ENCODE measurements around the gene RABGGTA.
A peak's percentile ranks its signal among the peaks of the same experiment; 100 is the strongest.

Gene RABGGTA

GRCh38 chr14:24280797-24281460, 9.5 kb upstream of the RABGGTA start:
- no peak for TF ChIP-seq EZH2phosphoT487 (IDR thresholded peaks at IDR 0.05; ENCODE audit: low read depth)
- TF ChIP-seq CTCF (IDR thresholded peaks at IDR 0.05; ENCODE audit: low read depth, low read length): no peak
- Histone ChIP-seq H3K9ac (ENCODE audit: low read length) (no peak overlapping the region), H3K4me1 (ENCODE audit: low read length) (peaks cover 30% of the 10 kb centered on the region), H3K79me2 (ENCODE audit: low read length) (no peaks in the 10 kb centered on the region), H3K27ac (ENCODE audit: low read length) (no peak overlapping the region), H3K27me3 (ENCODE audit: low read depth, low read length) (no peaks in the 10 kb centered on the region), H3K36me3 (replicated peaks; ENCODE audit: low read depth, low read length) (no peaks in the 10 kb centered on the region), H3K4me3 (ENCODE audit: low read length) (no peak overlapping the region), H2AFZ (ENCODE audit: low read depth, low read length) (no peak overlapping the region), H3K9me3 (ENCODE audit: insufficient read depth, low read length) (no peaks in the 10 kb centered on the region), H4K20me1 (ENCODE audit: insufficient read depth, low read length) (no peaks in the 10 kb centered on the region), H3K4me2 (ENCODE audit: low read length) (no peak overlapping the region)

GRCh38 chr14:24279301-24280186, 8.1 kb upstream of the RABGGTA start:
- H3K9me3 ChIP-seq (ENCODE audit: insufficient read depth, low read length): no peaks in the 10 kb centered on the region
- H3K4me3 ChIP-seq (ENCODE audit: low read length): no peak overlapping the region
- H4K20me1 ChIP-seq (ENCODE audit: insufficient read depth, low read length): no peaks in the 10 kb centered on the region
- H3K4me2 ChIP-seq (ENCODE audit: low read length): peak overlapping the region; percentile 53
- no peaks in the 10 kb centered on the region for H3K36me3 ChIP-seq (replicated peaks; ENCODE audit: low read depth, low read length)
- H2AFZ ChIP-seq (ENCODE audit: low read depth, low read length): 0 out of 2 replicates have a peak overlapping the region, but pooled peaks have one; percentile 1
- no peak overlapping the region for H3K9ac ChIP-seq (ENCODE audit: low read length)
- H3K79me2 ChIP-seq (ENCODE audit: low read length): no peaks in the 10 kb centered on the region
- TF ChIP-seq EZH2phosphoT487 (IDR thresholded peaks at IDR 0.05; ENCODE audit: low read depth) (no peak), CTCF (IDR thresholded peaks at IDR 0.05; ENCODE audit: low read depth, low read length) (peak; percentile 62)
- H3K27me3 ChIP-seq (ENCODE audit: low read depth, low read length): no peaks in the 10 kb centered on the region
- H3K27ac ChIP-seq (ENCODE audit: low read length): peak overlapping the region; percentile 17; the same call in 1 of the 2 replicates
- H3K4me1 ChIP-seq (ENCODE audit: low read length): peaks cover 35% of the 10 kb centered on the region

- H3K4me3 ChIP-seq (ENCODE audit: low read length): no peak overlapping the region
- H3K4me2 ChIP-seq (ENCODE audit: low read length): peak overlapping the region; percentile 53; the same call in 1 of the 2 replicates
- TF ChIP-seq CTCF (IDR thresholded peaks at IDR 0.05; ENCODE audit: low read depth, low read length): no peak
- no peak for TF ChIP-seq EZH2phosphoT487 (IDR thresholded peaks at IDR 0.05; ENCODE audit: low read depth)
- H3K27me3 ChIP-seq (ENCODE audit: low read depth, low read length): no peaks in the 10 kb centered on the region
- H3K9me3 ChIP-seq (ENCODE audit: insufficient read depth, low read length): no peaks in the 10 kb centered on the region
- no peak overlapping the region for H2AFZ ChIP-seq (ENCODE audit: low read depth, low read length)
- H3K79me2 ChIP-seq (ENCODE audit: low read length): no peaks in the 10 kb centered on the region
- H3K36me3 ChIP-seq (replicated peaks; ENCODE audit: low read depth, low read length): no peaks in the 10 kb centered on the region
- no peak overlapping the region for H3K9ac ChIP-seq (ENCODE audit: low read length)
- no peaks in the 10 kb centered on the region for H4K20me1 ChIP-seq (ENCODE audit: insufficient read depth, low read length)
- peaks cover 46% of the 10 kb centered on the region for H3K4me1 ChIP-seq (ENCODE audit: low read length)
- no peak overlapping the region for H3K27ac ChIP-seq (ENCODE audit: low read length)
Measured at GRCh38 chr14:24278424-24278823, 7.0 kb upstream of the RABGGTA start.
